Measurements from ENCODE around the gene EIF4E.
"Not testable (repeated sequence)": the region's sequence is repeated elsewhere in the genome, so short reads cannot be mapped to it uniquely, and the experiment has no call there.

The EIF4E gene

GRCh38 chr4:98872120-98872906 lies 56.6 kb downstream of the EIF4E start:
- not testable (repeated sequence) for DNase-seq

GRCh38 chr4:98867648-98868047 lies 61.3 kb downstream of the EIF4E start:
- no peak for DNase-seq

GRCh38 chr4:98865059-98865458 lies 63.9 kb downstream of the EIF4E start:
- DNase-seq, result no peak

- DNase-seq, result no peak
Observed at GRCh38 chr4:98864560-98864959, 64.4 kb downstream of the EIF4E start.

GRCh38 chr4:98862371-98862770 lies 66.6 kb downstream of the EIF4E start:
- DNase-seq, result no peak

GRCh38 chr4:98861100-98861884 lies 67.6 kb downstream of the EIF4E start:
- no peak for DNase-seq

GRCh38 chr4:98851806-98852205 lies 77.1 kb downstream of the EIF4E start:
- DNase-seq, result no peak

- DNase-seq, result no peak
Observed at GRCh38 chr4:98850937-98851336, 78.0 kb downstream of the EIF4E start.

- DNase-seq, result no peak
Observed at GRCh38 chr4:98848448-98848847, 80.5 kb downstream of the EIF4E start.

- DNase-seq, result no peak
Observed at GRCh38 chr4:98845960-98846359, 83.0 kb downstream of the EIF4E start.

- DNase-seq, result not testable (repeated sequence)
Observed at GRCh38 chr4:98842917-98843316, 86.0 kb downstream of the EIF4E start.

- DNase-seq, result no peak
Observed at GRCh38 chr4:98838977-98839618, 89.8 kb downstream of the EIF4E start.

GRCh38 chr4:98838531-98838930 lies 90.4 kb downstream of the EIF4E start:
- DNase-seq, result no peak

- DNase-seq, result no peak
Observed at GRCh38 chr4:98833384-98833783, 95.5 kb downstream of the EIF4E start.

GRCh38 chr4:98831036-98831435 lies 97.9 kb downstream of the EIF4E start:
- DNase-seq, result not testable (repeated sequence)
